ENCODE measurements around the gene TCEA3. TPM values are rescaled to one million over a fixed set of nuclear protein-coding genes. Genes with fewer than 3 reads are reported as not detected.
"Not testable (repeated sequence)": the region's sequence is repeated elsewhere in the genome, so short reads cannot be mapped to it uniquely, and the experiment has no call there.

Gene TCEA3
- total and polyA plus RNA-seq, 7 donors = 70.2 to 301 (median 195) TPM

DNA sequence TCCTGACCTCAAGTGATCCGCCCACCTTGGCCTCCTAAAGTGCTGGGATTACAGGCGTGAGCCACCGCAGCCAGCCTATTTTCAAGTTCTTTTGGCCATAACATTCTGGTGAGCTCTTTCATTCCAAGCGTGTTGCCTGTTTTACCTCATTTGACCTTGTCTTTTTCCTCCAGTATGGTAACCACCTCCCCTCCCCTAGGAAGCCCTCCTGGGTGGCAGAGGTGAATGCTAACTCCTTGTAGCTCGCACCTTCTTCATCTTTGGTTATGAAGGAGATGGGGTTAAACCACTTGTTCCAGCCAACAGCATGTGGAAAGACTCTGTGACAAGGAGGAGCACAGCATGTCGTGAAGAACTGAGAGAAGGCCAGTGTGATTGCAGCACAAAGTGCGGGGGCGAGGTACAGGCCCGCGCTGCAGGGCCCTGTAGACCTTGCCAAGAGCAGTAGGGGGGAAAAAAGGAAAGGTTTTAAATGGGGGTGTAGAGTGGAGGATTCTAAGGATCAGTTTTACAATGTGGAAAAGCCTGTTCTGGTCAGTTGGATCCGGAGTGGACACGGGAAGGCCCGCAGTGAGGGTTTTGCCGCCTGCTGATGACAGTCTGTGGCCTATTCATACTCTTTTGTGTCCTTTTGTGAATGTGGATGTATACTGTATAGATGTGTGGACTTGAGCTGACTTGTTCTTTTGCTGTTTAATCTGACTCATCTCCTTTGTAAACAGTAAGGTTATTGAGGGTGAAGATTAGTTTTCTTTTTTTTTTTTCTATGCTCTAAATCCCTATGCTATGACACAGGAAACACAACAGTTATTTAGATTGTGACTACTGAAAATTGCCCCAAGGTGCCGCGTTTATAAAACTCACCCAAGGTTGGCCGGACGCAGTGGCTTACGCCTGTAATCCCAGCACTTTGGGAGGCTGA, 47.4 kb downstream of the TCEA3 start:
- H3K27me3 ChIP-seq (ENCODE audit: insufficient read depth in 3 of 3, low read length in 2 of 3) = no peaks in the 10 kb centered on the region
- DNase-seq (peak in 1 of 2 donors; percentile 73), ATAC-seq (peak; percentile 28 to 63 (median 60))
- TF ChIP-seq, protein P1, sequence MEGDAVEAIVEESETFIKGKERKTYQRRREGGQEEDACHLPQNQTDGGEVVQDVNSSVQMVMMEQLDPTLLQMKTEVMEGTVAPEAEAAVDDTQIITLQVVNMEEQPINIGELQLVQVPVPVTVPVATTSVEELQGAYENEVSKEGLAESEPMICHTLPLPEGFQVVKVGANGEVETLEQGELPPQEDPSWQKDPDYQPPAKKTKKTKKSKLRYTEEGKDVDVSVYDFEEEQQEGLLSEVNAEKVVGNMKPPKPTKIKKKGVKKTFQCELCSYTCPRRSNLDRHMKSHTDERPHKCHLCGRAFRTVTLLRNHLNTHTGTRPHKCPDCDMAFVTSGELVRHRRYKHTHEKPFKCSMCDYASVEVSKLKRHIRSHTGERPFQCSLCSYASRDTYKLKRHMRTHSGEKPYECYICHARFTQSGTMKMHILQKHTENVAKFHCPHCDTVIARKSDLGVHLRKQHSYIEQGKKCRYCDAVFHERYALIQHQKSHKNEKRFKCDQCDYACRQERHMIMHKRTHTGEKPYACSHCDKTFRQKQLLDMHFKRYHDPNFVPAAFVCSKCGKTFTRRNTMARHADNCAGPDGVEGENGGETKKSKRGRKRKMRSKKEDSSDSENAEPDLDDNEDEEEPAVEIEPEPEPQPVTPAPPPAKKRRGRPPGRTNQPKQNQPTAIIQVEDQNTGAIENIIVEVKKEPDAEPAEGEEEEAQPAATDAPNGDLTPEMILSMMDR (IDR thresholded peaks at IDR 0.05) = no peak
- H3K4me1 ChIP-seq = peaks cover 19% of the 10 kb centered on the region
- peaks cover 0 to 13% of the 10 kb centered on the region in 2 donors for H3K36me3 ChIP-seq (ENCODE audit: insufficient read depth in 1 of 2, low read depth in 1 of 2)
- no peak overlapping the region for H3K4me3 ChIP-seq
- H3K27ac ChIP-seq = peak overlapping the region; percentile 60
- intact Hi-C loops (cut with DNase I) = no loop called here
- 55 to 68% (median 58%) methylated on average over 19 of the region's 19 CpGs for WGBS, 3 donors
- no peaks in the 10 kb centered on the region for H3K9me3 ChIP-seq

DNA sequence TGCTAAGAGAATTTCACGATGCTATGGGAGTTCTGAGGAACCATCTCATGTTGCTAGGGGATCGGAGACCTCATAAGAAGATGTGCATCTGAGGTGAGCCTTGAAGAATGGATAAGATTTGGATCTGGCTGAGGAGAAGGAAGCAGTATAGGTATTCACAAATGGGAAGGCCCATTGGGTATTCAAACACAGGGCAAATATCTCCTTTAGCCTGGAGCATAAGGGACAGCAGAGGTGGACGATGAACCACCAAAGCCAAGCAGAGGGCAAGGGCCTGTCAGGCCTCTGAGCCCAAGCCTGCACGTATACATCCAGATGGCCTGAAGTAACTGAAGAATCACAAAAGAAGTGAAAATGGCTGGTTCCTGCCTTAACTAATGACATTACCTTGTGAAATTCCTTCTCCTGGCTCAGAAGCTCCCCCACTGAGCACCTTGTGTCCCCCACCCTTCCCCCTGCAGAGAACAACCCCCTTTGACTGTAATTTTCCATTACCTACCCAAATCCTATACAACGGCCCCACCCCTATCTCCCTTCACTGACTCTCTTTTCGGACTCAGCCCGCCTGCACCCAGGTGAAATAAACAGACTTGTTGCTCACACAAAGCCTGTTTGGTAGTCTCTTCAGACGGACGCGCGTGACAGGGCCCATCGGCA, 50.3 kb downstream of the TCEA3 start:
- H3K36me3 ChIP-seq (ENCODE audit: insufficient read depth in 1 of 2, low read depth in 1 of 2); H3K27me3 ChIP-seq (ENCODE audit: insufficient read depth in 3 of 3, low read length in 2 of 3); intact Hi-C loops (cut with DNase I); ATAC-seq; DNase-seq; H3K9me3 ChIP-seq; H3K4me3 ChIP-seq: not testable (repeated sequence)
- 86 to 88% (median 88%) methylated on average over 12 of the region's 12 CpGs for WGBS, 3 donors
- Histone ChIP-seq H3K27ac (peak overlapping the region; percentile 44), H3K4me1 (peaks cover 43% of the 10 kb centered on the region)

DNA sequence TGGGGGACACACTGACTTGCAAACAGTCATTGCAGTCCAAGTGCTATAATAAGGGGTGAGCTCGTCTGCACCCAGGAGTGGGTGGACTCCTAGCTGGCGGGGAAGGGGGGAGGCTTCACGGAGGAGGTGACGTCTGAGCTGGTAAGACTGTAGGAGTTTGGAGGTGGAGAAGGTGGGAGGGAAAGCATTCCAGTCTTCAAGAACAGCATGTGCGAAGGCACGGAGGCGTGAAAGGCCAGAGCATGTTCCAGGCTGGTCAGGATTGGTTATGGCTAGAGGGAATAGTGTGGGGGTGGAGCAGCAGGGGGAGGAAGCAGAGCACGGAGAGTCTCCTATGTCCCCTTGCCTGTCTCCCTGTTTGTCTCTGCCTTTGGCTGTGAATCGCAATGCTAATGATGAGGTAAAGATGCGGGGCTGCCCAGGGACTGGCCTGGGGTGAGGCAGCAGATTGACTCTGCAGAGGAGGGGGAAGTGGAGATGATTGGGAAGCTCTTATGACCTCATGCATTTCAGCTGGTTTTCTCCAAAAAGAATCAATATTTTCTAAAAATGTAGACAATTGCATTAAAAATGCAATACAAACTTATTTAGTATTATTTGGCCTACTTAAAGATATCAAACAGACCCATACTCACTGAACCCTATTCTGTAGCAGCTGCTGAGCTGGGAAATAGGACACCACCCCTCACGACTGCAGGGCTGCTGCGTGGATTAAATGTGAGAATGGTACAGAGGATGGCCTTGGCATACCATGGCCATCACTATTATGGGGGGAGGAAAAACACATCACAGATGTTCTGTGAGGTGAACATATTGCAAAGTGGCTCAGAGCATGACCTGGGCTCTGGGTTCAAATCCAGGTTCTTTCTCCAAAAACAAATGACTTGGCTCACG, 52.3 kb downstream of the TCEA3 start:
- 36 to 56% (median 43%) methylated on average over 13 of the region's 13 CpGs for WGBS, 3 donors
- peaks cover 48% of the 10 kb centered on the region for H3K4me1 ChIP-seq
- peak overlapping the region; percentile 98 for H3K27ac ChIP-seq
- no peak overlapping the region for H3K4me3 ChIP-seq
- ATAC-seq = peak in 2 of 4 donors; percentile 3 to 11
- no peaks in the 10 kb centered on the region for H3K9me3 ChIP-seq
- intact Hi-C loops (cut with DNase I) = no loop called here
- peaks cover 0 to under 1% of the 10 kb centered on the region in 2 donors for H3K36me3 ChIP-seq (ENCODE audit: insufficient read depth in 1 of 2, low read depth in 1 of 2)
- H3K27me3 ChIP-seq (ENCODE audit: insufficient read depth in 3 of 3, low read length in 2 of 3) = no peaks in the 10 kb centered on the region
- TF ChIP-seq, protein P1 (IDR thresholded peaks at IDR 0.05) = no peak
- DNase-seq = peak in 1 of 2 donors; percentile 15

GRCh38 chr1:23370709-23371584, 53.6 kb downstream of the TCEA3 start:
- peaks cover 3% of the 10 kb centered on the region for H3K9me3 ChIP-seq
- peaks cover 2 to 13% of the 10 kb centered on the region in 2 donors for H3K36me3 ChIP-seq (ENCODE audit: insufficient read depth in 1 of 2, low read depth in 1 of 2)
- peak overlapping the region; percentile 89 for H3K4me3 ChIP-seq
- H3K27ac ChIP-seq = peak overlapping the region; percentile 98
- ATAC-seq (no peak), DNase-seq (no peak)
- TF ChIP-seq, protein P1 (IDR thresholded peaks at IDR 0.05) = no peak
- 30 to 41% (median 34%) methylated on average over 13 of the region's 13 CpGs for WGBS, 3 donors
- intact Hi-C loops (cut with DNase I) = no loop called here
- peaks cover 49% of the 10 kb centered on the region for H3K4me1 ChIP-seq
- no peaks in the 10 kb centered on the region for H3K27me3 ChIP-seq (ENCODE audit: insufficient read depth in 3 of 3, low read length in 2 of 3)

Measured in psoas muscle (tissue), 8 donors.